Ovary (tissue), 3 donors: ENCODE measurements around the gene RAET1E.

Experiments used
- CTCF ChIP-seq, 3 donors: fragments of 450-650 bp in 2 of 3; fragments of 200-600 bp in 1 of 3; IDR thresholded peaks; one replicate each; pipeline versions ENCODE4 v1.5.1 to v1.8.0; 2016 to 2022; ENCODE audit warnings: antibody characterized with exemption in 3 of 3, mild to moderate bottlenecking in 1 of 3
- EP300 ChIP-seq: sonication (generic); formaldehyde crosslinking; IDR thresholded peaks from one replicate; pipeline ENCODE4 v1.6.1; 2017; ENCODE audit warnings: antibody characterized with exemption
- donor health status: DM: no; HTN: no; CAD: no.

- TF ChIP-seq EP300 (no peak), CTCF (IDR thresholded peaks at IDR 0.05) (no peak)
These were observed 8.5 kb upstream of the RAET1E start for GRCh38 chr6:149906405-149906804.
